NCI-H128 (cell line): ENCODE results near the gene RNF187.

Experiments used
- DNase-seq: peaks from one replicate; lab custom pipeline; 2025; ENCODE audit not compliant: unreplicated experiment; lab: John Stamatoyannopoulos, UW

Gene RNF187

GRCh38 chr1:228508840-228509415 lies 21.7 kb downstream of the RNF187 start:
- DNase-seq = no peak

DNA sequence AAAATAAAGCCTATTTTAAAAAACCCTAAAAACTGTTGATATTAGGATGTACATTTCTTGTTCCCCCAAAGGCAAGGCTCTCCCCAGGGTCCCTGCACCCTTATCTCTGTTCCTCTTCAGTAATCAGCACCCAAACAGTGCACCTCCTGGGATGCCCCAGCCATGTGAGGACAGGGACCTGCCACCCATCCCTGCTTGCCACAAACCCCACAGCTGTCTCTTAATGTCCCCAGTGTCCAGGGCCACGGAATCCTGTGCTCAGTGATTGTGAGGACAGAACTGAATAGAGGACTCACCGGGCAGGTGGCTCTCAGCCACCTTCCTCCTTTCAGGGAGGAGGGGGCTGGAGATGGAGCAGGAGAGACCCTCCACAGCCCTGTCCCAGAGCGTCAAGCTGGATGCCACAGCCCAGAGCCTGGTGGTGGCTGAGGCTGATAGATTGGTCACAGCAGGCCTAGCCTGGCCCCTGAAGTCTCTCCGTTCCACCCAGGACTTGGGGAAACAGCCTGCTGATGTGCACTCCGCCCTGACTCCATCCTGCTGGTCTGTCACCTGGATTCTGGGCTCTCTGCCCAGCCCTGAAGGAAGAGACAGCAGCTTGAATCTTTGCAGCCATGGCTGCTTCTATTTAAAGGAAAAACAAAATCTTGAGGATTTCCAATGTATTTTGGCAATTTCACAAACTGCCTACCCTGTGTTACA lies 23.1 kb downstream of the RNF187 start:
- no peak for DNase-seq

DNA sequence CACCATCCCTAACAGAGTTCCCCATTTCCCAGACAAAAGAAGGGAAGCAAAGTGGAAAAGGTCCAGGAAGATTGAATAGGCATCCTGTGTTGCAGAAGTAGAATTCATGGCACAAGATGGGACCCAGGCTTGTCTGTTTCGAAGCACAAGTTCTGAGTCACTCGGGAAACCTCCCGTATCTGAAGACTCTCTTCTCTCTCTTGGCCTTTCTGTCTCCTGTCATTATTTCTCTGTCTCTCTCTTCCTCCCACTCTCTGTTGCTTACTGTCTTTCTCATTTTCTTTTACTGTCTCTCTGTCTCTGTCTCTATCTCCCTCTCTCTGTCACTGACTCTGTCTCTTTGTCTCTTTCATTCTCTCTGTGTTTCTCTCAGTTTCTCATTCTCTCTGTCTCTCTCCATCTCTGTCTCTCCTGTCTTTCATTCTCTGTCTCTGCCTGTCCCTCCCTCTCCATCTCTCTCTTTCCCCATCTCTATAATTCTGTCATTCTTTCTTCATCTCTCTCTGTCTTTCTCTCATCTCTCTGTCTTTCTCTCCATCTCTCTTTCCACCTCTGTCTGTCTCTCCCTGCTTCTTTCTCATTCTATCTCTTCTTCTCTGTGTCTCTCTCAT lies 23.7 kb downstream of the RNF187 start:
- DNase-seq = no peak

- DNase-seq = no peak
Measured at GRCh38 chr1:228511546-228512445, 24.6 kb downstream of the RNF187 start.

DNA sequence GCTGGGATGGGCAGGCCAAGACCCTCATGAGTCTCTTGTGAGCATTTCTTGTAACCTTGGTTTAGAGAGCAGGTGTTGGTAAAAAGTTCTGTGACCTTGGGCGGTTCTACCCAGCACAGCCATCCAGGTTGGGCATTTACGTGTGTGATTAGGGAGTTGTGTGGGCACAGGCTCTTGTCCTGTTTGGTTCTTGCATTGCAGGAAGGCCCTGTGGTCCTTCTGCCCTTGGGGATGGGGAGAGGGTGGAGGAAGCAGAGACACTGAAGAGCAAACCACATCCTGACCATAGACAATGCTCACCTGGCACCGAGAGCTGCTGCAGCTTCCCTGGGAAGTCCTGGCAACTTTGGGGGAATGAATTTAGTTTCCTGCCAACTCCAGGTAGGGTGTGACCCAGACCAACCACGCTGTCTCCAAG lies 25.6 kb downstream of the RNF187 start:
- no peak for DNase-seq

GRCh38 chr1:228513236-228513900 lies 26.2 kb downstream of the RNF187 start:
- no peak for DNase-seq

GRCh38 chr1:228514421-228514820 lies 27.2 kb downstream of the RNF187 start:
- no peak for DNase-seq

DNA sequence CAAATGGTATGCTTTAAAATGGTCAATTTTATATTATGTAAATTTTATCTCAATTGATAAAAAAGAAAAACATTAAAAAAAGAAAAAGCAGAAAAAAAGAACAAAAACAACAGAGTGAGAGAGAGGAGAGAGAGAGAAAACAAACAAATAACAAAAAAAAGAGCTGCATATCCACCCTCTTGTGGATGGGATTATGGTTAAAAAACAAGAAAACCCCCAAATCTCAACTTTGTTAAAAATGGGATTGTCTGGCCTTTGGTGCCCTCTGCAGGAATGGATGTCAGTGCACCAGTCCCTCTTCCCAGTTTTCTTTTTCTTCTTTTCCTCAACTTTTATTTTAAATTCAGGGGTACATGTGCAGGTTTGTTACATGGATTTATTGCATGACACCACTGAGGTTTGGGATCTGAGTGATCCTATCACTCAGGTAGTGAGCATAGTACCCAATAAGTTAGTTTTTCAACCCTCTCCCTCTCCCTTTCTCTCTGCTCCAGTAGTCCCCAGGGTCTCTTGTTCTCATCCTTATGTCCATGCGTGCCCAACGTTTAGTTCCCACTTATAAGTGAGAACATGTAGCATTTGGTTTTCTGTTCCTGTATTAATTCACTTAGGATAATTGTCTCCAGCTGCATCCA lies 28.1 kb downstream of the RNF187 start:
- DNase-seq = no peak

DNA sequence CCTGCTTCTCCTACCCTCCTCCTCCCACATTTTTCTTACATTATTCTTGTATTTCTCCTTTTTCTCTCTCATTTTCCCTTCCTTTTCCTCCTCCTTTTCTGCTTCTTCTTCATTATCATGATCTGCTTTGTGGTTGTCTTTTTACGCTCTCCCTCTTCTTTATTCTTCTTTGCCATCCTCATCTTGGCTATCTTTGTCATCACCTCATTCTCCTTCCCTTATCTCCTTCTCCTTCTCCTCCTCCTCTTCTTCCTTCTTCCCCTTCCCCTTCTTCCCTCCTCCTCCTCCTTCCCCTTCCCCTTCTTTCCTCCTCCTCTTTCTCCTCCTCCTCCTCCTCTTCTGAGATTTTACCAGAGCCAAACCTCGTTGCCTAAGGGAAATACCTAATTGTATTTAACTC lies 30.5 kb downstream of the RNF187 start:
- no peak for DNase-seq

DNA sequence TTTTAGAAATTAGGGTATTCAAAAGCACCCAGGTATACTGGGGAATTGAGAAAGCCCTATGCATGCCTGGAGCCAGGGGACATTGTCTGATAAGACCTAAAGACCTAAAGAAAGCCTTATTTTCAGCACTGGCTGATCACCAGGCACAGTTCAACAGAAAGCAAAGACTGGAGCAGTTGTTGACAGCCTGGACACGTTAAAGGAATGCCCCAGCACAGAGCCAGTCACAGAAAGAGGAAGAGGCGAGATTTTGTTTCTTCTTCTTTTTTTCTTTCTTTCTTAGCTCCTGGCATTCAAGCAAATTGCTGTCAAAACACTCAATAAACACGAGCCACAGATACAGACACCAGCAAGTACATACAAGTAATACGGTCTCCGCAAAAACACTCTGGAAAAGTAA lies 40.4 kb downstream of the RNF187 start:
- no peak for DNase-seq

DNA sequence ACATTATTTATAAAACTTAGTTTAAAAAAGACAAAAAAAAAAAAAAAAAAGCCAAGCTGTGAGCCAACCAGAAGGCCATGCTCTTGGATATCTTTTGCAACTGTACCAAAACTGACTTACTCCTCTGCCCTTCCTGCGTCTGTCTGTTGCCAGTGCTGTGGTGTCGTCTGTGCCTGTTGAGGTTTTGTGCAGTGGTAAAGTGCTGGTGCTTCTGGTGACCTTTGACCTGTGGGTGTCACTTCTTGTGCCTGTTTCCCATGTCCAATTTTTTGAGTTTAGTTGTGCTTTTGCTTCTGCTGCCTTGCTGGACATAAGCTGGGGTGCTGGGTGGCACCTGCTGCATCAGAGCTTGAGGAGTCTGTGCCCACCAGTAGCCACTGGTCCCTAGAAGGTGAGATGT lies 41.4 kb downstream of the RNF187 start:
- DNase-seq = no peak

DNA sequence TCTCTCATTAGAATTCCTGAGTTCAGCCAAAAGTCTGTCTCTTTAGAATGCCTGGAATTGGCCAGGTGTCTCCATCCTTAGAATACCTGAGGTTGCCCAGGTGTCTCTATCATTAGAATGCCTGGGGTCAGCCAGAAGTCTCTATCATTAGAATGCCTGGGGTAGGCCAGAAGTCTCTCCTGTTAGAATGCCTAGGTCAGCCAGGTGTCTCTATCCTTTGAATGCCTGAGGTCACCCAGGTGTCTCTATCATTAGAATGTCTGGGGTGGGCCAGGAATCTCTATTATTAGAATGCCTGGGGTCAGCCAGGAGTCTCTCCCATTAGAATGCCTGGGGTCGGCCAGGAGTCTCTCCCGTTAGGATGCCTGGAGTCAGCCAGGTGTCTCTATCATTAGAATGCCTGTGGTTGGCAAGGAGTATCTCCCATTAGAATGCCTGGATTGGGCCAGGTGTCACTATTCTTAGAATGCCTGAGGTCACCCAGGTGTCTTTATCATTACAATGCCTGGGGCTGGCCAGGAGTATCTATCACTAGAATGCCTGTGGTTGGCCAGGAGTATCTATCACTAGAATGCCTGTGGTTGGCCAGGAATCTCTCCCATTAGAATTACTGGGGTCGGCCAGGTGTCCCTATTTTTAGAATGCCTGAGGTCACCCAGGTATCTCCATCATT lies 43.0 kb downstream of the RNF187 start:
- DNase-seq = no peak

DNA sequence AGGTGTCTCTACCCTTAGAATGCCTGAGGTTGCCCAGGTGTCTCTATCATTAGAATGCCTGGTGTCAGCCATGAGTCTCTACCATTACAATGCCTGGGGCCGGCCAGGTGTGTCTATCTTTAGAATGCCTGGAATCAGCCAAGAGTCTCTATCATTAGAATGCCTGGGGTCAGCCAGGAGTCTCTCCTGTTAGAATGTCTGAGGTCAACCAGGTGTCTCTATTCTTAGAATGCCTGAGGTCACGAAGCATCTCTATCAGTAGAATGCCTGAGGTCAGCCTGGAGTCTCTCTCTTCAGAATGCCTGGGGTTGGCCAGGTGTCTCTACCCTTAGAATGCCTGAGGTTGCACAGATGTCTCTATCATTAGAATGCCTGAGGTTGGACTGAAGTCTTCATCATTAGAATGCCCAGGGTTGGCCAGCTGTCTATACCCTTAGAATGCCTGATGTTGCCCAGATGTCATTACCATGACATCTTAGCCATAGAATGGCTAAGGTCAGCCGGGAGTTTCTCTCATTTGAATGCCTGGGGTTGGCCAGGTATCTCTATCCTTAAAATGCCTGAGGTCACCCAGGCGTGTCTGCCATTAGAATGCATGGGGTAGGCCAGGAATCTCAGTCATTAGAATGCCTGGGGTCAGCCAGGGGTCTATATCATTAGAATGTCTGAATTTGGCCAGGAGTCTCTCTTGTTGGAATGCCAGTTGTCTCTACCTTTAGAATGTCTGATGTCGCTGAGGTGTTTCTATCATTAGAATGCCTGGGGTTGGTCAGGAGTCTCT lies 44.0 kb downstream of the RNF187 start:
- no peak for DNase-seq

GRCh38 chr1:228538831-228539230 lies 51.6 kb downstream of the RNF187 start:
- DNase-seq = no peak

GRCh38 chr1:228540161-228540917 lies 53.2 kb downstream of the RNF187 start:
- DNase-seq = no peak

GRCh38 chr1:228541725-228542124 lies 54.5 kb downstream of the RNF187 start:
- DNase-seq = no peak

DNA sequence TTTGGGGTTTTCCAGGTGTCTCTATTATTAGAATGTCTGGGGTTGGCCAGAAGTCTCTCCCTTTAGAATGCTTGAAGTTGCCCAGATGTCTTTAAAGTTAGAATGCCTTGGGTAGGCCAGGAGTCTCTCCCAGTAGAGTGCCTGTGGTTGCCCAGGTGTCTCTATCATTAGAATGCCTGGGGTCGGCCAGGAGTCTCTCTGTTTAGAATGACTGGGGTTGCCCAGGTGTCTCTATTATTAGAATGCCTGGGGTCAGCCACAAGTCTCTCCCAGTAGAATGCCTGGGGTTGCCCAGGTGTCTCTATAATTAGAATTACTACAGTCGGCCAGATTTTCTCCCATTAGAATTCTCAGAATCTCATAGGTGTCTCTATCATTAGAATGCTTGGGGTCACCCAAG lies 55.2 kb downstream of the RNF187 start:
- DNase-seq = no peak

GRCh38 chr1:228542981-228543380 lies 55.8 kb downstream of the RNF187 start:
- no peak for DNase-seq

- no peak for DNase-seq
Measured at GRCh38 chr1:228543396-228543795, 56.2 kb downstream of the RNF187 start.
